ENCODE measurements around the gene PUSL1. TPM values are rescaled to one million over a fixed set of nuclear protein-coding genes. Genes with fewer than 3 reads are reported as not detected.
A peak's percentile ranks its signal among the peaks of the same experiment; 100 is the strongest.

Gene PUSL1
- polyA plus RNA-seq, 1 donor (not counting 4 experiments of a cell fraction or from before 2014, with no cell fraction given) = 11.4 TPM

DNA sequence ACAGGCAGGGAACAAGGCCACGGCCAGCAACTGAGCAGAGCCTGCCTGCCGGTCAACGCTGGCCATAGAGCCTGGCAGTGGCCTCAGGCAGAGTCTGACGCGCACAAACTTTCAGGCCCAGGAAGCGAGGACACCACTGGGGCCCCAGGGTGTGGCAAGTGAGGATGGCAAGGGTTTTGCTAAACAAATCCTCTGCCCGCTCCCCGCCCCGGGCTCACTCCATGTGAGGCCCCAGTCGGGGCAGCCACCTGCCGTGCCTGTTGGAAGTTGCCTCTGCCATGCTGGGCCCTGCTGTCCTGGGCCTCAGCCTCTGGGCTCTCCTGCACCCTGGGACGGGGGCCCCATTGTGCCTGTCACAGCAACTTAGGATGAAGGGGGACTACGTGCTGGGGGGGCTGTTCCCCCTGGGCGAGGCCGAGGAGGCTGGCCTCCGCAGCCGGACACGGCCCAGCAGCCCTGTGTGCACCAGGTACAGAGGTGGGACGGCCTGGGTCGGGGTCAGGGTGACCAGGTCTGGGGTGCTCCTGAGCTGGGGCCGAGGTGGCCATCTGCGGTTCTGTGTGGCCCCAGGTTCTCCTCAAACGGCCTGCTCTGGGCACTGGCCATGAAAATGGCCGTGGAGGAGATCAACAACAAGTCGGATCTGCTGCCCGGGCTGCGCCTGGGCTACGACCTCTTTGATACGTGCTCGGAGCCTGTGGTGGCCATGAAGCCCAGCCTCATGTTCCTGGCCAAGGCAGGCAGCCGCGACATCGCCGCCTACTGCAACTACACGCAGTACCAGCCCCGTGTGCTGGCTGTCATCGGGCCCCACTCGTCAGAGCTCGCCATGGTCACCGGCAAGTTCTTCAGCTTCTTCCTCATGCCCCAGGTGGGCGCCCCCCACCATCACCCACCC is 22.9 kb downstream of the PUSL1 start, which contains the start of gene TAS1R3:
TSS of gene TAS1R3 (plus strand) at position 213 of the 898 bp plus-strand sequence. CDS start at position 279, 66 bp downstream.
- peak within 1 kb of the TSS; percentile 32 for H3K4me2 ChIP-seq (ENCODE audit: control insufficient read depth, extremely low read depth, insufficient read depth, low read depth, low read length)
- H3K27me3 ChIP-seq (ENCODE audit: control insufficient read depth, extremely low read depth, insufficient read depth, low read length) = peaks cover 11% of the 10 kb centered on the region
- no peak for DNase-seq (ENCODE audit: low read depth, low spot score)
- dilution Hi-C loops (cut with MboI; ENCODE audit: extremely low pct_ligation_motif_present, low sequenced_read_pairs) = no loop called here
- H3K9me3 ChIP-seq (ENCODE audit: control insufficient read depth, low read depth, low read length) = peaks cover 4% of the 10 kb centered on the region
- H3K9me1 ChIP-seq (ENCODE audit: control insufficient read depth, extremely low read depth, insufficient read depth, low read length) = no peaks in the 10 kb centered on the region
- H3K36me3 ChIP-seq (ENCODE audit: control insufficient read depth in 2 of 2, extremely low read depth in 1 of 2, insufficient read depth in 2 of 2, low read length in 2 of 2) = peaks cover 6 to 12% of the 10 kb centered on the region in 2 experiments
- H3K4me3 ChIP-seq (ENCODE audit: control insufficient read depth in 2 of 3, extremely low read depth in 1 of 3, insufficient read depth in 2 of 3, low read depth in 1 of 3, low read length in 3 of 3) = no peak within 1 kb of the TSS
- H2AFZ ChIP-seq (ENCODE audit: control insufficient read depth, low read length) = no peak within 1 kb of the TSS
- peaks cover 32% of the 10 kb centered on the region for H3K4me1 ChIP-seq (ENCODE audit: control insufficient read depth, extremely low read depth, insufficient read depth, low read length)
- FAIRE-seq = no peak
- no peak within 1 kb of the TSS for H3K27ac ChIP-seq (ENCODE audit: control insufficient read depth, insufficient read depth, low read length)
- H4K20me1 ChIP-seq (ENCODE audit: control insufficient read depth, extremely low read depth, insufficient read depth, low read length) = peaks cover 25% of the 10 kb centered on the region
- H3K79me2 ChIP-seq (ENCODE audit: control insufficient read depth, insufficient read depth, low read length) = peaks cover 13% of the 10 kb centered on the region
- H3K9ac ChIP-seq (ENCODE audit: control insufficient read depth, extremely low read depth, insufficient read depth, low read length) = no peak within 1 kb of the TSS
- TF ChIP-seq EZH2 (IDR thresholded peaks at IDR 0.05; ENCODE audit: low read length) = no peak
- TF ChIP-seq, protein P1, sequence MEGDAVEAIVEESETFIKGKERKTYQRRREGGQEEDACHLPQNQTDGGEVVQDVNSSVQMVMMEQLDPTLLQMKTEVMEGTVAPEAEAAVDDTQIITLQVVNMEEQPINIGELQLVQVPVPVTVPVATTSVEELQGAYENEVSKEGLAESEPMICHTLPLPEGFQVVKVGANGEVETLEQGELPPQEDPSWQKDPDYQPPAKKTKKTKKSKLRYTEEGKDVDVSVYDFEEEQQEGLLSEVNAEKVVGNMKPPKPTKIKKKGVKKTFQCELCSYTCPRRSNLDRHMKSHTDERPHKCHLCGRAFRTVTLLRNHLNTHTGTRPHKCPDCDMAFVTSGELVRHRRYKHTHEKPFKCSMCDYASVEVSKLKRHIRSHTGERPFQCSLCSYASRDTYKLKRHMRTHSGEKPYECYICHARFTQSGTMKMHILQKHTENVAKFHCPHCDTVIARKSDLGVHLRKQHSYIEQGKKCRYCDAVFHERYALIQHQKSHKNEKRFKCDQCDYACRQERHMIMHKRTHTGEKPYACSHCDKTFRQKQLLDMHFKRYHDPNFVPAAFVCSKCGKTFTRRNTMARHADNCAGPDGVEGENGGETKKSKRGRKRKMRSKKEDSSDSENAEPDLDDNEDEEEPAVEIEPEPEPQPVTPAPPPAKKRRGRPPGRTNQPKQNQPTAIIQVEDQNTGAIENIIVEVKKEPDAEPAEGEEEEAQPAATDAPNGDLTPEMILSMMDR (optimal IDR thresholded peaks at IDR 0.05 in 1 of 3, IDR thresholded peaks at IDR 0.05 in 1 of 3, conservative IDR thresholded peaks at IDR 0.05 in 1 of 3; ENCODE audit: extremely low read depth in 1 of 3, insufficient read depth in 2 of 3, low read length in 3 of 3) = no peak

DNA sequence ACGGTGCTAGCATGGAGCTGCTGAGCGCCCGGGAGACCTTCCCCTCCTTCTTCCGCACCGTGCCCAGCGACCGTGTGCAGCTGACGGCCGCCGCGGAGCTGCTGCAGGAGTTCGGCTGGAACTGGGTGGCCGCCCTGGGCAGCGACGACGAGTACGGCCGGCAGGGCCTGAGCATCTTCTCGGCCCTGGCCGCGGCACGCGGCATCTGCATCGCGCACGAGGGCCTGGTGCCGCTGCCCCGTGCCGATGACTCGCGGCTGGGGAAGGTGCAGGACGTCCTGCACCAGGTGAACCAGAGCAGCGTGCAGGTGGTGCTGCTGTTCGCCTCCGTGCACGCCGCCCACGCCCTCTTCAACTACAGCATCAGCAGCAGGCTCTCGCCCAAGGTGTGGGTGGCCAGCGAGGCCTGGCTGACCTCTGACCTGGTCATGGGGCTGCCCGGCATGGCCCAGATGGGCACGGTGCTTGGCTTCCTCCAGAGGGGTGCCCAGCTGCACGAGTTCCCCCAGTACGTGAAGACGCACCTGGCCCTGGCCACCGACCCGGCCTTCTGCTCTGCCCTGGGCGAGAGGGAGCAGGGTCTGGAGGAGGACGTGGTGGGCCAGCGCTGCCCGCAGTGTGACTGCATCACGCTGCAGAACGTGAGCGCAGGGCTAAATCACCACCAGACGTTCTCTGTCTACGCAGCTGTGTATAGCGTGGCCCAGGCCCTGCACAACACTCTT is 23.8 kb downstream of the PUSL1 start:
- Histone ChIP-seq H3K36me3 (ENCODE audit: control insufficient read depth in 2 of 2, extremely low read depth in 1 of 2, insufficient read depth in 2 of 2, low read length in 2 of 2) (peaks cover 7 to 10% of the 10 kb centered on the region in 2 experiments), H3K27ac (ENCODE audit: control insufficient read depth, insufficient read depth, low read length) (no peak overlapping the region), H3K9ac (ENCODE audit: control insufficient read depth, extremely low read depth, insufficient read depth, low read length) (peak overlapping the region; percentile 22), H4K20me1 (ENCODE audit: control insufficient read depth, extremely low read depth, insufficient read depth, low read length) (peaks cover 25% of the 10 kb centered on the region), H3K4me1 (ENCODE audit: control insufficient read depth, extremely low read depth, insufficient read depth, low read length) (peaks cover 32% of the 10 kb centered on the region), H3K9me3 (ENCODE audit: control insufficient read depth, low read depth, low read length) (peaks cover 4% of the 10 kb centered on the region), H3K9me1 (ENCODE audit: control insufficient read depth, extremely low read depth, insufficient read depth, low read length) (no peaks in the 10 kb centered on the region), H3K4me3 (ENCODE audit: control insufficient read depth in 2 of 3, extremely low read depth in 1 of 3, insufficient read depth in 2 of 3, low read depth in 1 of 3, low read length in 3 of 3) (no peak overlapping the region), H3K4me2 (ENCODE audit: control insufficient read depth, extremely low read depth, insufficient read depth, low read depth, low read length) (peak overlapping the region; percentile 37), H3K79me2 (ENCODE audit: control insufficient read depth, insufficient read depth, low read length) (peaks cover 4% of the 10 kb centered on the region), H2AFZ (ENCODE audit: control insufficient read depth, low read length) (no peak overlapping the region), H3K27me3 (ENCODE audit: control insufficient read depth, extremely low read depth, insufficient read depth, low read length) (peaks cover 11% of the 10 kb centered on the region)
- FAIRE-seq (no peak), DNase-seq (ENCODE audit: low read depth, low spot score) (no peak)
- dilution Hi-C loops (cut with MboI; ENCODE audit: extremely low pct_ligation_motif_present, low sequenced_read_pairs) = no loop called here
- TF ChIP-seq, protein P1 (optimal IDR thresholded peaks at IDR 0.05 in 1 of 3, IDR thresholded peaks at IDR 0.05 in 1 of 3, conservative IDR thresholded peaks at IDR 0.05 in 1 of 3; ENCODE audit: extremely low read depth in 1 of 3, insufficient read depth in 2 of 3, low read length in 3 of 3) = no peak
- no peak for TF ChIP-seq EZH2 (IDR thresholded peaks at IDR 0.05; ENCODE audit: low read length)

Measured in keratinocyte (primary cell).